ENCODE results near the gene SCO1.

SCO1 gene

GRCh38 chr17:10652984-10653659, 44.2 kb downstream of the SCO1 start:
- no peak for DNase-seq (ENCODE audit: low read depth)

GRCh38 chr17:10651927-10652326, 45.4 kb downstream of the SCO1 start:
- no peak for DNase-seq (ENCODE audit: low read depth)

GRCh38 chr17:10649602-10650001, 47.7 kb downstream of the SCO1 start:
- DNase-seq (ENCODE audit: low read depth), result no peak

- no peak for DNase-seq (ENCODE audit: low read depth)
These were observed 48.4 kb downstream of the SCO1 start for GRCh38 chr17:10648956-10649355.

GRCh38 chr17:10648381-10648780, 49.0 kb downstream of the SCO1 start:
- no peak for DNase-seq (ENCODE audit: low read depth)

- peak; percentile 67 for DNase-seq (ENCODE audit: low read depth)
These were observed 50.8 kb downstream of the SCO1 start for GRCh38 chr17:10646392-10646990.

- DNase-seq (ENCODE audit: low read depth), result no peak
These were observed 56.9 kb downstream of the SCO1 start for GRCh38 chr17:10640475-10640874.

- no peak for DNase-seq (ENCODE audit: low read depth)
These were observed 59.2 kb downstream of the SCO1 start for GRCh38 chr17:10638151-10638550.

GRCh38 chr17:10635290-10635689, 62.0 kb downstream of the SCO1 start:
- no peak for DNase-seq (ENCODE audit: low read depth)

GRCh38 chr17:10633738-10634379, 63.5 kb downstream of the SCO1 start:
- DNase-seq (ENCODE audit: low read depth), result no peak

- DNase-seq (ENCODE audit: low read depth), result no peak
These were observed 65.6 kb downstream of the SCO1 start for GRCh38 chr17:10631701-10632100.

GRCh38 chr17:10631048-10631700, 66.2 kb downstream of the SCO1 start:
- DNase-seq (ENCODE audit: low read depth), result peak; percentile 16

- DNase-seq (ENCODE audit: low read depth), result no peak
These were observed 67.6 kb downstream of the SCO1 start for GRCh38 chr17:10629706-10630105.

- no peak for DNase-seq (ENCODE audit: low read depth)
These were observed 68.6 kb downstream of the SCO1 start for GRCh38 chr17:10628756-10629155.

GRCh38 chr17:10626390-10626789, 70.9 kb downstream of the SCO1 start:
- DNase-seq (ENCODE audit: low read depth), result no peak

- no peak for DNase-seq (ENCODE audit: low read depth)
These were observed 72.4 kb downstream of the SCO1 start for GRCh38 chr17:10624969-10625368.

- DNase-seq (ENCODE audit: low read depth), result no peak
These were observed 73.5 kb downstream of the SCO1 start for GRCh38 chr17:10623737-10624338.

GRCh38 chr17:10622617-10623485, 74.5 kb downstream of the SCO1 start:
- DNase-seq (ENCODE audit: low read depth), result no peak
